CD4-positive, alpha-beta T cell (primary cell): Measurements from ENCODE around the gene KCNJ4. TPM values are rescaled to one million over a fixed set of nuclear protein-coding genes. Genes with fewer than 3 reads are reported as not detected.
A peak's percentile ranks its signal among the peaks of the same experiment; 100 is the strongest.

Source experiments
- ATAC-seq: fragments of 200-7000 bp; cut with Tn5 transposase; one replicate; pipeline ENCODE4 v1.10.0; 2022; ENCODE audit warnings: mild to moderate bottlenecking; ENCODE audit not compliant: poor library complexity
- CTCF ChIA-PET: fragments of 350-600 bp; sonication (Branson Sonifier 250); formaldehyde crosslinking; loops from one replicate; lab custom pipeline; 2021; ENCODE audit warnings: antibody characterized with exemption, inconsistent platforms; lab: Charles Lee
- POLR2A ChIA-PET: fragments of 350-600 bp; sonication (Branson Sonifier 250); formaldehyde crosslinking; loops from one replicate; lab custom pipeline; 2021; ENCODE audit warnings: antibody characterized with exemption, inconsistent platforms; lab: Charles Lee
- DNase-seq, 14 experiments: peaks; one replicate each; pipeline ENCODE4 v3.0.0-alpha.2; 2013 to 2020; ENCODE audit warnings: mixed read lengths in 2 of 14
- H3K27ac ChIP-seq, 2 donors: one replicate each; pipeline versions ENCODE4 v1.5.1 to v1.7.0; 2013; ENCODE audit warnings: low read length in 2 of 2, low read depth in 1 of 2, mild to moderate bottlenecking in 1 of 2
- H3K27me3 ChIP-seq, 2 experiments: 1 replicate in 1 of 2; 2 replicates in 1 of 2; pipeline versions ENCODE4 v1.6.1 to v1.7.0; 2013; ENCODE audit warnings: low read length in 2 of 2, control low read depth in 1 of 2, mild to moderate bottlenecking in 1 of 2, moderate library complexity in 1 of 2; ENCODE audit not compliant: insufficient read depth in 2 of 2, control insufficient read depth in 1 of 2
- H3K36me3 ChIP-seq: one replicate; pipeline ENCODE4 v1.6.1; 2013; ENCODE audit warnings: low read length, control low read depth; ENCODE audit not compliant: insufficient read depth
- H3K4me1 ChIP-seq: one replicate; pipeline ENCODE4 v1.6.1; 2013; ENCODE audit warnings: low read length, control low read depth; ENCODE audit not compliant: insufficient read depth
- H3K4me3 ChIP-seq: one replicate; pipeline ENCODE4 v1.5.1; 2013; ENCODE audit warnings: mild to moderate bottlenecking, low read length, moderate library complexity
- H3K9me3 ChIP-seq, 2 experiments: 1 replicate in 1 of 2; 2 replicates in 1 of 2; pipeline versions ENCODE4 v1.6.1 to v1.7.0; 2013; ENCODE audit warnings: low read length in 2 of 2, mild to moderate bottlenecking in 2 of 2, control low read depth in 1 of 2, moderate library complexity in 1 of 2; ENCODE audit not compliant: control insufficient read depth in 1 of 2, insufficient read depth in 1 of 2
- H3K27ac Mint-ChIP-seq: one replicate; pipeline ENCODE4 v1.8.0; 2020; ENCODE audit warnings: mixed read lengths
- H3K27me3 Mint-ChIP-seq: one replicate; pipeline ENCODE4 v1.8.0; 2021; ENCODE audit warnings: mixed read lengths
- H3K36me3 Mint-ChIP-seq: one replicate; pipeline ENCODE4 v1.8.0; 2021; ENCODE audit warnings: low read depth, mixed read lengths
- H3K4me1 Mint-ChIP-seq: one replicate; pipeline ENCODE4 v1.8.0; 2021; ENCODE audit warnings: low read depth, mixed read lengths
- H3K4me3 Mint-ChIP-seq: one replicate; pipeline ENCODE4 v1.8.0; 2020; ENCODE audit warnings: mild to moderate bottlenecking, mixed read lengths
- H3K9me3 Mint-ChIP-seq: one replicate; pipeline ENCODE4 v1.8.0; 2020; ENCODE audit warnings: mixed read lengths
- intact Hi-C, 2 experiments: fragments of 100-400 bp; cut with DNase I in 1 of 2; cut with micrococcal nuclease in 1 of 2; formaldehyde crosslinking; loops; one replicate each; pipeline versions ENCODE4 v1.15.1 to v1.9.0; 2023 to 2025; cut with DNase I, micrococcal nuclease
- total RNA-seq, 174 experiments: library from RNA in 2 of 174; stranded (reverse) in 2 of 174; gene quantifications; one replicate each; pipeline ENCODE4 v1.2.3 and lab custom pipeline; 2021 to 2026
- TF ChIP-seq, protein P1 (sequence below): fragments of 200-600 bp; IDR thresholded peaks from one replicate; pipeline ENCODE4 v1.8.0; 2022; ENCODE audit warnings: antibody characterized with exemption, mild to moderate bottlenecking

KCNJ4 gene
- total RNA-seq, 2 experiments from 2014 or later: not detected

DNA sequence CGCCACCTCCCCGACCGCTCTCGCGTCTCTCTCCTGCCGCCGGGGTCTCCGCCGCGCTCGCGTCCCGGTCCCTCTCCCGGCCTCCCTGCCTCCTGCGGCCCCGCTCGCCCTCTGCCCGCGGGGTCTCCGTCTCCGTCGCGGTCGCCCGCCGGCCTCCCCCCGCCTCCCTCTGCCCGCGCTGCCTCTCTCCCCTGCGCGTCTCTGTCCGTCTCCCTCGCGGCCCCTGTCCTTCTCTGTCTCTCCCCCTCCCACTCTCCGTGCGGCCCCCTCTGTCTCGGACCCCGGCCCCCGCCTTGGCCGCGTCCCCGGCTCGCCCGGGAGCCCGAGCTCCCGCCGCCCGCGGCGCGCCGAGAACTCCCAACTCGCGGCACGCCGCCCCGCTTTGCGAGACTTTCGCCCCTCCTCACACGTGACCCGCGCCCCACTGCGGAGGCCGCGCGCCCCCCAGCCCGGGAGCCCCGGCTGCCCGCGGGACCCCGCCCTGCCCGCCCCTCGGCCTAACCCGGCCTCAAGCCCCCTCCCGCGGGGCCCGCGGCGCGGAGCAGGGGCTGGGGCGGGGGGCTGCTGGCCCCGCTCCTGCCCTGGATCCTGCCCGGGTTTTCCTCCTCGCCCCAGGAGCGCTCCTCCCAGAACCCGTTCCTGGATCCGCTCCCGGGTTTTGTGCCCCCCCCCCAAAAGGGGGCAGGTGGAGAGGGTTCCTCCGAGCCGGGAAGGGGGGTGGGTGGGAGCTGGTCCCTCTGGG, 702 bp upstream of the KCNJ4 start:
- POLR2A ChIA-PET: no interaction called here
- H3K27me3 Mint-ChIP-seq: peaks cover 75% of the 10 kb centered on the region
- Histone ChIP-seq H3K4me1 (peaks cover 12% of the 10 kb centered on the region), H3K9me3 (peaks cover 0 to 8% of the 10 kb centered on the region in 2 experiments), H3K36me3 (no peaks in the 10 kb centered on the region), H3K27ac (no peak overlapping the region), H3K27me3 (peaks cover 52 to 57% of the 10 kb centered on the region in 2 experiments), H3K4me3 (no peak overlapping the region)
- TF ChIP-seq, protein P1, sequence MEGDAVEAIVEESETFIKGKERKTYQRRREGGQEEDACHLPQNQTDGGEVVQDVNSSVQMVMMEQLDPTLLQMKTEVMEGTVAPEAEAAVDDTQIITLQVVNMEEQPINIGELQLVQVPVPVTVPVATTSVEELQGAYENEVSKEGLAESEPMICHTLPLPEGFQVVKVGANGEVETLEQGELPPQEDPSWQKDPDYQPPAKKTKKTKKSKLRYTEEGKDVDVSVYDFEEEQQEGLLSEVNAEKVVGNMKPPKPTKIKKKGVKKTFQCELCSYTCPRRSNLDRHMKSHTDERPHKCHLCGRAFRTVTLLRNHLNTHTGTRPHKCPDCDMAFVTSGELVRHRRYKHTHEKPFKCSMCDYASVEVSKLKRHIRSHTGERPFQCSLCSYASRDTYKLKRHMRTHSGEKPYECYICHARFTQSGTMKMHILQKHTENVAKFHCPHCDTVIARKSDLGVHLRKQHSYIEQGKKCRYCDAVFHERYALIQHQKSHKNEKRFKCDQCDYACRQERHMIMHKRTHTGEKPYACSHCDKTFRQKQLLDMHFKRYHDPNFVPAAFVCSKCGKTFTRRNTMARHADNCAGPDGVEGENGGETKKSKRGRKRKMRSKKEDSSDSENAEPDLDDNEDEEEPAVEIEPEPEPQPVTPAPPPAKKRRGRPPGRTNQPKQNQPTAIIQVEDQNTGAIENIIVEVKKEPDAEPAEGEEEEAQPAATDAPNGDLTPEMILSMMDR: no peak
- intact Hi-C loops: no loop called here
- H3K4me3 Mint-ChIP-seq: no peak overlapping the region
- H3K27ac Mint-ChIP-seq: no peak overlapping the region
- ATAC-seq: peak; percentile 53
- H3K9me3 Mint-ChIP-seq: no peaks in the 10 kb centered on the region
- H3K36me3 Mint-ChIP-seq: no peaks in the 10 kb centered on the region
- peaks cover 23% of the 10 kb centered on the region for H3K4me1 Mint-ChIP-seq
- CTCF ChIA-PET: no interaction called here
- peak in 3 of 14 experiments; percentile 11 to 41 (median 39) for DNase-seq

DNA sequence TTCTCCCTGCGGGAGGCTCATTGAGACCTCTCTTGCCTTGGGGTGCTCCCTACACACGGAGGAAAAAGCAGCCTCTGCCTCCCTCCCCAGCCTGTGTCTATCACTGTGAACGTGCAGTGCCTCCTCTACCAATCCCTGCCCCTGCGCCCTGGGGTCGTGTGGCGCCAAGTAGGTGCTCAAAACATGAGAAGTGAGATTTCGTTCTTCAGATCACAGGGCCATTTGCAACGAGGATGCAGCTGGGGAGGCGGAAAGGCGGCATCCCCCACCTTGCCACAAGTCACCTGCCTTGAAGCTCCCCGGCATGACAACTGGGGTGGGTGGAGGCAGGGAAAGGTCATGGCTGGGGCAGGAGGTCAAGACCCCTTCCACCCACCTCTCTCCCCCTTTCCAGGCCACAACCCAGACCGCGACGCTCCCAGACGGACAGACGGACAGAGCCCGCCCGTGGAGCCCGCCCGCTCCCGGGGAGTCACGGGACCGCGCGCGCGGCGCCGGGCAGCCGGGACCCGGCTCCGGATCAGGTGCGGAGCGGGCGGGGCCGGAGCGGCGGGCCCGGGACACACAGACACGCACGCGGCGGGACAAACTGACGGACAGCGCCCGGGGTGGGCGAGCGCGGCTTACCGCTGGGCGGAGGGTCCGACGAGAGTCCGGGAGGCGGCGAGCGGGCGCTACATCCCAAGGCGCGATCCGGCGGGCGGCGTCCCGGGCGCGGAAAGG, 485 bp downstream of the KCNJ4 start:
- H3K27ac Mint-ChIP-seq: no peak overlapping the region
- H3K27me3 ChIP-seq: peaks cover 47 to 52% of the 10 kb centered on the region in 2 experiments
- DNase-seq: peak in 5 of 14 experiments; percentile 9 to 51 (median 19)

DNA sequence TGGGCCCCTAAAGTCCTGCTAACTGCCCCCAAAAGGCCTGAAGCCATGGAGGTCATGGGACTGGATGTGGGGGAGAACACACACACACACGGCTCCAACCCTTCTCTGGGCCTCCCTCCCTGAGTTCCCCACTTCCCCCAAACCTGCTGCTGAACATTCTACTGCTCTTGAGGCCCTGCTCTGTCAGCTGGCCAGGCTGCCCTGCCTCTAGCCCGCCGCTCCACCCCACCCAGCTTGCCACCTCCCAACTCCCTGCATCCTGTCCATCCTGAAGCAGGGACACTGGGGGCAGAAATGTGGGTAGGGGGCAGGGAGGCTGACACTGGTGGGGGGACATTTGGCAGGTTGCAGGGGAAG, 1.0 kb downstream of the KCNJ4 start:
- Mint-ChIP-seq H3K4me3 (peak overlapping the region; percentile 90), H3K27me3 (peaks cover 75% of the 10 kb centered on the region), H3K4me1 (peaks cover 23% of the 10 kb centered on the region), H3K27ac (no peak overlapping the region), H3K36me3 (no peaks in the 10 kb centered on the region), H3K9me3 (no peaks in the 10 kb centered on the region)
- DNase-seq: no peak
- ChIA-PET POLR2A (interaction anchor here (1.3 kb wide), 1 partner anchor 53 kb away, joined by 3 read pairs; no protein-coding TSS in a partner anchor), CTCF (no interaction called here)
- no peak for ATAC-seq
- Histone ChIP-seq H3K4me1 (peaks cover 12% of the 10 kb centered on the region), H3K9me3 (peaks cover 0 to 8% of the 10 kb centered on the region in 2 experiments), H3K27me3 (peaks cover 43 to 48% of the 10 kb centered on the region in 2 experiments), H3K4me3 (peak overlapping the region; percentile 34), H3K36me3 (no peaks in the 10 kb centered on the region), H3K27ac (no peak overlapping the region)
- intact Hi-C loops: no loop called here
- TF ChIP-seq, protein P1: no peak

More for the DNA sequence above, 485 bp downstream of the KCNJ4 start:
- H3K4me3 Mint-ChIP-seq: peak overlapping the region; percentile 90
- intact Hi-C loops: no loop called here
- peaks cover 12% of the 10 kb centered on the region for H3K4me1 ChIP-seq
- ATAC-seq: peak; percentile 58
- H3K27me3 Mint-ChIP-seq: peaks cover 80% of the 10 kb centered on the region
- POLR2A ChIA-PET: interaction anchor here (0.6 to 1.3 kb wide), 2 partner anchors 53 to 187 kb away, joined by 3 to 4 read pairs; no protein-coding TSS in a partner anchor
- no peaks in the 10 kb centered on the region for H3K36me3 ChIP-seq
- H3K9me3 ChIP-seq: peaks cover 0 to 8% of the 10 kb centered on the region in 2 experiments
- CTCF ChIA-PET: no interaction called here
- no peak overlapping the region for H3K27ac ChIP-seq
- no peaks in the 10 kb centered on the region for H3K36me3 Mint-ChIP-seq
- H3K4me1 Mint-ChIP-seq: peaks cover 23% of the 10 kb centered on the region
- TF ChIP-seq, protein P1: no peak
- H3K9me3 Mint-ChIP-seq: no peaks in the 10 kb centered on the region
- H3K4me3 ChIP-seq: peak overlapping the region; percentile 34
